GM21825 (cell line): Measurements from ENCODE around the gene CDHR1.

Source experiments
- ATAC-seq: cut with Tn5 transposase; IDR thresholded peaks from one replicate; pipeline ENCODE4 v1.9.1; 2021; ENCODE audit warnings: mild to moderate bottlenecking, moderate library complexity; ENCODE audit not compliant: unreplicated experiment

Gene CDHR1

DNA sequence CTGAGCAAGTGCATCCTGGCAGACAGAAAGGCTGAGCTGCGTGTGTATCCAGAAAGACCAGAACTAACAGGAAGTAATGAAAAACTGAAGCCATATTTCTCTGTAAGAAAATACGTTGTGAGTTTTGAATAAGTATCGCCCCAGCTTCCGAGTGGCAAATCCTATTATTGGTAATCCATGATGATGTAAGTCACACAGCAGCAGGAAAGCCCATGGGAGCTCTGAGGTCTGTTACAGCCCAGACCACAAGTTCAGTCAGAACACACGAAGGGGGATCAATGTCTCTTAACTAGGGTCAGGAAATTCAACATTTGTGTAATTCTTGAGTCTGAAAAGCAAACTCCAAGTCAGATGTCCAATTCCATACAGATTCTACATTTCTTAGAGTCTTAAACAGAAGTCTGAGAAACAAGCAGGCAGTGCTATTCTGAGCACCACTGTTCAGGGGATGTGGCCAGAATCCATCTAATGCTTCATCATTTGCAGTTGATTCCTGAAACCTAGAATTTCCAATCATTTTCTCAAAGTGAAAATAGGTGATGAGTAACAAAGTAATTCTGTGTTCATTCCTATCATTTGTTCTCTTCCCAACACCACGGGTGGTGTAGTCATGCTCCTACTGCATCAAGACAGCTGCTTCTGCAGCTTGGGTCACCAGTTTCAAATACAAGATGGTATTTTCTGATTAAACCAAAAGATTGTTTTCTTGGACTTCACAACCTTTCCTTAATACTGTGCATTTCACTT lies 31.3 kb downstream of the CDHR1 start, which contains the start of gene LRIT2:
Gene LRIT2, minus strand, starts transcription at position 118 of the 747 bp plus-strand sequence. Its CDS starts 24 bp downstream, at position 94.
- ATAC-seq, result no peak

GRCh38 chr10:84226616-84227015 lies 32.3 kb downstream of the CDHR1 start:
- ATAC-seq, result no peak

DNA sequence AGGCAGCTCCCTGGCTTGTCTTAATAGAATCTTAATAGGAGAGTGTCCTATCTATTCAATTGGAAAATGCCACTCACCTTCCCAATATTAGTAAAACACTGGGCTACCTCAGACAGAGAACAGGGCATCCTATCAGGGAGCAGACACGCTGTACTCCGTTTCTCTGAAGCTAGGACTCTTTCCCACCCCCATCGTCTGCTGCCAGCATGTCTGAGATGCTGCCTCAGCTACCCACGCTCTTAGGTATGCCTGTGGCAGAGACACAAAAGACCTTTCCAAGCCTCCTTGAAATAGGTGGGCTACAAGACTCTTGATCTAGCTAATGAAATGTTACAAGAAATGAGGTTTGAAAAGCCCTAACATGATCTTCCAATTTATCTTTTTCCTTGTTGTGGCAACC lies 33.5 kb downstream of the CDHR1 start:
- ATAC-seq, result no peak

DNA sequence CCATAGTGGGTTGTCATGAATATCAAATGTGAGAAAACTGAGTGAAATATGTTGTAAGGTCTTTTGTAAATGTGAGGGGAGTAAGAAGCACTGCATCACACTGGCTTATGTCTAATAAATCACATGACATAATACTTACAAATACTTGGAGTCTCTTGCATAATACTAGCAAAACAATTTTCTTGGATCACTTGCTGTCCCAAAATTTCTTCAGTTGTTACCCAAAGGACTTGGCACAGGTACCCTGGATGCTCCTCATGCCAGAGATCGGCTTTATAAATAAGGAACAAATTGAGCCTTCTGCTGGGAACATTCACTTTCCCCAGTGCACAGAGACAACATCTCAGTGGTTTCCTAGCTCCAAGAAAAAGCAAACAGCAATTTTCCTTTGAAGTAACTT lies 36.0 kb downstream of the CDHR1 start:
- ATAC-seq, result no peak

DNA sequence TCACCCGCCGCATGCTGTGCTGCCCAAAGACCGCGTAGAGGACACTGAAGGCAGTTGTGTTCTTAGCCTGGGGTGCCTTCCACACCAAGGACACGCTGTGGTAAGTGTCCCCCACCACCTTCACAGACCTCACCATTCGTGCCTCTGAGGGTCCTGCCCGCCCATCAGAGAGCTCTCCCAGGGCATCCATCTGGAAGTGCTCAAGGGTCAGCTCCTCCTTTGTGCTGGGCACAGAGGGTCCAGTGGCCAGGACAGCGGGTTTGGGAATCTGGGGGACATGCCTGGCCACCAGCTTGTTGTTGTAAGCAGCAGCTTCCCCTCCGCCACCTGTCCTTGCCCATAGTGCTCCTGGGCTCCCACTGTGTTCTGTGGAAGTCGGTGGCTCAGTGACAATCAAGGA lies 38.0 kb downstream of the CDHR1 start:
- ATAC-seq, result no peak

GRCh38 chr10:84233940-84234339 lies 39.6 kb downstream of the CDHR1 start:
- ATAC-seq, result no peak

DNA sequence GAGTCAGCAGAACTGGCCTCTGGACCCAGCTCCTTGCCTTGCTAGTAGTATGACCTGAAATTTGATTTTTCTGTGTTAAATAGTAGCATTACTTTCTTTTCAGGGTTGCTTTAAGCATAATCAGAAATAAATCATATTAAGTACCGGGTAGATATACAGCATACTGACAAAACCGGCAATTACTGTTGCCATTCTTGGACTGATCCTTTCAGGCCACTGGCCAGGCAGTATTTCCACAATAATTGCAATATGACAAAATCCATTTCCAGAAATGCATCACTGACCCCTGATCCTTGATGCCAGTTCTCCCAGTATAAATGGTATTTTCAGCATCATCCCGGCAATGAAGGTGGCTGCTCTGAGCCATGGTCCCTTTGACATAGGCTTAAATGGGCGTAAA lies 40.1 kb downstream of the CDHR1 start:
- no peak for ATAC-seq

- no peak for ATAC-seq
Measured at GRCh38 chr10:84235096-84235495, 40.8 kb downstream of the CDHR1 start.

DNA sequence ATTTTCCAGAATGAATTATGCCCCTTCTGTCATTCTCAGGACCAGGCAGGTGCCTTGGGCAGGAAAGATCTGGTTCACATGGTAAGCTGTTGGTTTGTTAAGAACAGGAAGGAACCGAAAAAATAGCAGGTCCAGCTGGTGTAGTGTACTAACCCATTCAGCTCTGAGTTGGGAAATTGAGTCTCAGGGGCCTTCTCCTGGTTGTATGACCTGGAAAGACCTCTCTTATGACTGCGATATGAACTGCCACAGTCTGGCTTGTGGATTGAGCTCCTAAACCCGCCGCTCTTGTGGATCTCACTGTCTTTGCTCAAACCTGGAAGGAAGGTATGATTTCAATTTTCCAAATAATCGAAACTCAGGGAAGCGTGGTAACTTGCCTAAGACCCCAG lies 42.5 kb downstream of the CDHR1 start:
- ATAC-seq, result no peak

GRCh38 chr10:84237199-84238051 lies 43.1 kb downstream of the CDHR1 start:
- no peak for ATAC-seq

GRCh38 chr10:84238909-84239308 lies 44.6 kb downstream of the CDHR1 start:
- ATAC-seq, result no peak

DNA sequence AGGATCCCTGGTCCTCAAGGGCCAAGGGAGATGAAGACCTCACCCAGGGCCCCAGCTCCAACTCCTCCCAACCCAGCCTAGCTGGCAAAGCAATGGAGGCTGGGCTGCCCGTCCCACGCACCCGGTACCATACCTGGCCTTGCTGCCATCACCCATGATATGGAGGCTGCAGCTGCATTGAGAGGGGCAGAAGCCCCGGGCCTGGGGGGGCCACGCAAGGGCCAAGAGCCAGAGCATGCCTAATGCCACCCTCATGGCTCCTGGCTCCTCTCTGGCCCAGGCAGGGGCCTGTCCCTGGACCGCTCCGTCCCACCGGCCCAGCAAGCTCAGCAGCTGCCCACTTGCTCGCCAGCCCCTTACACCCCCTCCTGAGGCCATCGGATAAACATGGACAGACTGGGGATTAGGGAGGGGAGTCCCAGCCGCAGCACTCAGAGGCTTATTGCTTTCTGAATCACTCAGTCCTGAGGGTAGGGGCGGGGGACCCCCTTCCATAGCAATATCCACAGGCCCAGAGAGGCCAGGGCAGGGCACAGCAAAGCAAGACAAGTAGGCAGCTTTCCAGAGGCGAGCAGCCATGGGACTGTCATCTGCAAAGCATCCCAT lies 47.0 kb downstream of the CDHR1 start, which contains the start of gene LRIT1:
Gene LRIT1, minus strand, starts transcription at position 362 of the 606 bp plus-strand sequence. Its CDS starts 107 bp downstream, at position 255.
- ATAC-seq, result no peak

DNA sequence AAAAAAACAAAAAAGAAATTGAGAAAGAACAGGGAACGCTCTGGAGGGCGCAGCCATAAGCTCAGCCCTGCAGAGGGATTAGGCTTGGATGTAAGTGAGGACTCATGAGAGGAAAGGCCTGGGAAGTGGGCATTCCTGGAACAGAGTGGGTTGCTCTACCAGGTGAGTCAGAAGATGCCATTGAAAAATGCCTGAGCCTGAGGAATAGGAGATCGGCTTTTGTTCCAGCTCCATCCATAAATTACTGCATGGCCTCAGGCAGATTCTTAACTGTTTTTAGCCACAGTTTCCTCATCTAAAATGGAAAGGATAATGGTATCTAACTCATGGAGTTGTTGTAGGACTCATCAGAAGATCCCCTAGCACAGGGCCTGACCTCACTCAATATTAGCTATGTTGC lies 49.4 kb downstream of the CDHR1 start:
- no peak for ATAC-seq

- no peak for ATAC-seq
Measured at GRCh38 chr10:84244651-84245270, 50.4 kb downstream of the CDHR1 start, which contains the start of gene RGR. RGR (plus strand) TSS chr10:84245053; CDS start chr10:84245091, 38 bp downstream.

- ATAC-seq, result no peak
Measured at GRCh38 chr10:84247496-84247895, 53.2 kb downstream of the CDHR1 start.

DNA sequence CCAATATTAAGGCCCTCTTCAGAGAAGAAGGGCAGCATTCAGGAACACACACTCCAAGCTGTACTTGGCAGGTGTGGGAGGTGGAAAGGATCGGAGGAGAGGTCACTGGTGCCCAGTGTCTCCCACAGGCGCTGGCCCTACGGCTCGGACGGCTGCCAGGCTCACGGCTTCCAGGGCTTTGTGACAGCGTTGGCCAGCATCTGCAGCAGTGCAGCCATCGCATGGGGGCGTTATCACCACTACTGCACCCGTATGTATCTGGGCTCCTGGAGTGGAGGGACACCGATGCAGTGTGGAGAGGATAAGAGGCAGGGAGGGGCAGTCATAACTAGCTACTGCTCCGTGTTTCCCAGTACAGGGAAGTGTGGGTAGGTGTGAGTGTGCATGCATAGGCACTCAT lies 54.5 kb downstream of the CDHR1 start:
- ATAC-seq, result no peak

GRCh38 chr10:84254552-84255478 lies 60.5 kb downstream of the CDHR1 start:
- ATAC-seq, result no peak

DNA sequence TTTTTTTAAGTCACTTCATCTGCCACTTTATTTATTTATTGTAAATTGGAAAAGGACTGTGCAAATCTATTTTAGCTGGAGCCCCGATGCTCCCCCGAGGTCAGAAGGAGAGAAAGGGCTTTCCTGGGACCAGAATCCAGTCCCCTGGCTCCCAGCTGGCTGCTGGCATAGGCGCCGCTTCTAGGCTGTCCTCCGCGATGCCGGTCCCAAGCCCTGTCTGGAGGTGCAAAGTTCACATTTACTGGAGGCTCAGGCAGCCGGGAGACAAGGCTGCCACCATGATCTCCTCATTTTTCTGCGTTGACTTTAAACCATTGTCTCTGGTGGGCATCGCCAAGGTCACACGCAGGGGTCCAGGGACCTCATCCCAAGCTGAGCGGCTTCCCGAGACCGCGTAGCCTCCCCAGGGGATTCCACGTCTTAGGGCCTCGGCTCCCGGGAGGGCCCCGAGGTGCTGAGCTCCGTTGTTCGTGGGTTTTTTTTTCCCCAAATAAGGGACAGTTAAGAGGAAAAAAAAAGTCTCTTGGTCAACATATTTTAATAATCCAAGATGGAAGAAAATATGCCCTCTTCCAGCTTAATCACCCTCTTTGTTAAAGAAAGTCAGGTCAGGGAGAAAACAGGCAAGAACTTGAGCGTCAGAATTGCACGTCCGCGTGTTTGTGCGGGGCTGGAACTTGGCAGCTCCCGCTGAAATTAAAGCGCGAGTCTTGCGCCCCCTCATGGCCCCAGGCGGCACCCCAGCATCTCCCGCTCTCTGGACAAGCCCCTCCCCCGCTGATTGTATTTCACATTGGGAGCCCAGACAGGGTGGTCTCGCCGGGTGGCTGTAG lies 62.4 kb downstream of the CDHR1 start:
- ATAC-seq, result no peak
